Endothelial cell of umbilical vein (primary cell): ENCODE data around the gene SDK2.
"Not testable (repeated sequence)": the region's sequence is repeated elsewhere in the genome, so short reads cannot be mapped to it uniquely, and the experiment has no call there.

ENCODE experiments used
- CTCF ChIP-seq, 2 donors: IDR thresholded peaks; 1 replicate in 1 of 2; 2 replicates in 1 of 2; pipeline ENCODE4 v1.5.1; 2011; ENCODE audit warnings: low read length in 2 of 2, mild to moderate bottlenecking in 2 of 2, moderate library complexity in 2 of 2, control low read depth in 1 of 2, inconsistent platforms in 1 of 2, low read depth in 1 of 2; ENCODE audit not compliant: insufficient read depth in 1 of 2; ENCODE audit errors: extremely low read depth in 1 of 2
- GATA2 ChIP-seq: IDR thresholded peaks from 2 replicates; pipeline ENCODE4 v1.7.0; 2011; ENCODE audit warnings: low read depth, mild to moderate bottlenecking, moderate library complexity, mixed read lengths, low read length; ENCODE audit not compliant: insufficient read length, insufficient read depth

- TF ChIP-seq CTCF (IDR thresholded peaks at IDR 0.05; ENCODE audit: extremely low read depth in 1 of 2, insufficient read depth in 1 of 2, low read depth in 1 of 2, low read length in 2 of 2); GATA2: not testable (repeated sequence)
Observed at GRCh38 chr17:73312887-73313286, 331.4 kb downstream of the SDK2 start.
